HFF-Myc (cell line): Measurements from ENCODE around the gene OSCAR.
"Not testable (repeated sequence)": the region's sequence is repeated elsewhere in the genome, so short reads cannot be mapped to it uniquely, and the experiment has no call there.

Experiments
- DNase-seq: peaks from one replicate; pipeline ENCODE4 v3.0.0-alpha.2; 2011; ENCODE audit warnings: low read depth; ENCODE audit errors: extremely low read depth
- H3K4me3 ChIP-seq: replicated peaks from 2 replicates; pipeline ENCODE4 v1.5.1; 2011; ENCODE audit warnings: low read depth, mild to moderate bottlenecking, control low read depth, low read length
- TF ChIP-seq, protein P1 (sequence below): IDR thresholded peaks from 2 replicates; pipeline ENCODE4 v1.5.1; 2012; ENCODE audit warnings: mild to moderate bottlenecking, low read depth, low read length, control low read depth; ENCODE audit errors: missing control alignments

OSCAR gene

GRCh38 chr19:54102421-54103169, 2.0 kb upstream of the OSCAR start, which contains the start of gene NDUFA3:
NDUFA3 (plus strand) TSS chr19:54102855; CDS start chr19:54102879, 24 bp downstream.
- TF ChIP-seq, protein P1, sequence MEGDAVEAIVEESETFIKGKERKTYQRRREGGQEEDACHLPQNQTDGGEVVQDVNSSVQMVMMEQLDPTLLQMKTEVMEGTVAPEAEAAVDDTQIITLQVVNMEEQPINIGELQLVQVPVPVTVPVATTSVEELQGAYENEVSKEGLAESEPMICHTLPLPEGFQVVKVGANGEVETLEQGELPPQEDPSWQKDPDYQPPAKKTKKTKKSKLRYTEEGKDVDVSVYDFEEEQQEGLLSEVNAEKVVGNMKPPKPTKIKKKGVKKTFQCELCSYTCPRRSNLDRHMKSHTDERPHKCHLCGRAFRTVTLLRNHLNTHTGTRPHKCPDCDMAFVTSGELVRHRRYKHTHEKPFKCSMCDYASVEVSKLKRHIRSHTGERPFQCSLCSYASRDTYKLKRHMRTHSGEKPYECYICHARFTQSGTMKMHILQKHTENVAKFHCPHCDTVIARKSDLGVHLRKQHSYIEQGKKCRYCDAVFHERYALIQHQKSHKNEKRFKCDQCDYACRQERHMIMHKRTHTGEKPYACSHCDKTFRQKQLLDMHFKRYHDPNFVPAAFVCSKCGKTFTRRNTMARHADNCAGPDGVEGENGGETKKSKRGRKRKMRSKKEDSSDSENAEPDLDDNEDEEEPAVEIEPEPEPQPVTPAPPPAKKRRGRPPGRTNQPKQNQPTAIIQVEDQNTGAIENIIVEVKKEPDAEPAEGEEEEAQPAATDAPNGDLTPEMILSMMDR = no peak
- DNase-seq = peak; percentile 96
- H3K4me3 ChIP-seq = peak within 1 kb of the TSS; percentile 99

GRCh38 chr19:54099903-54100255, 724 bp downstream of the OSCAR start:
- not testable (repeated sequence) for H3K4me3 ChIP-seq

GRCh38 chr19:54099190-54099902, 1.3 kb downstream of the OSCAR start:
- H3K4me3 ChIP-seq = no peak overlapping the region
- no peak for DNase-seq
- TF ChIP-seq, protein P1 = no peak

More at GRCh38 chr19:54099903-54100255, 724 bp downstream of the OSCAR start:
- not testable (repeated sequence) for DNase-seq

DNA sequence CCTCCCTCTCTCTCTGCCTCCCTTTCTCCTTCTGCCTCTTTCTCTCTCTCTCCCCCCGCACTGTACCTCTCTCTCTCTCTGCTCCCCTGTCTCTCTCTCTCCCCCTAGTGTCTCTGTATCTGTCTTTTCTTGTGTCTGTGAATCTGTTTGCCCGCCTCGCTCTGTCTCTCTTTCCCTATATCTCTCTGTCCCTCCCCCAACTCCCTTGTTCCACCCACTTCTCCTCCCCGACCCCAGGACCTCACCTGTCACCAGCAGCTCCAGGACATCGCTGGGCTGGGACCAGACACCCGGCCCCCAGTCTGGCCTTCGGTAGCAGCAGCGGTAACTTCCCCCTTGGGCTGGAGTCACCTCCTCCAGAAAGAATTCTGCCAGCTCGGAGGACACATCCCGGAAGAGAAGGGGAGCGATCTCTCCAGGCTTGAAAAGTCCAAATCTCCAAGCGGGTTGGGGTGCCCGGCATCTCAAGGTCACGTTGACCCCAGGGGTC, 3.9 kb downstream of the OSCAR start:
- TF ChIP-seq, protein P1 = peak; percentile 46
- DNase-seq = no peak
- peak overlapping the region; percentile 28 for H3K4me3 ChIP-seq

- peak overlapping the region; percentile 26 for H3K4me3 ChIP-seq
- DNase-seq = not testable (repeated sequence)
Observed at GRCh38 chr19:54095859-54096616, 4.6 kb downstream of the OSCAR start.

DNA sequence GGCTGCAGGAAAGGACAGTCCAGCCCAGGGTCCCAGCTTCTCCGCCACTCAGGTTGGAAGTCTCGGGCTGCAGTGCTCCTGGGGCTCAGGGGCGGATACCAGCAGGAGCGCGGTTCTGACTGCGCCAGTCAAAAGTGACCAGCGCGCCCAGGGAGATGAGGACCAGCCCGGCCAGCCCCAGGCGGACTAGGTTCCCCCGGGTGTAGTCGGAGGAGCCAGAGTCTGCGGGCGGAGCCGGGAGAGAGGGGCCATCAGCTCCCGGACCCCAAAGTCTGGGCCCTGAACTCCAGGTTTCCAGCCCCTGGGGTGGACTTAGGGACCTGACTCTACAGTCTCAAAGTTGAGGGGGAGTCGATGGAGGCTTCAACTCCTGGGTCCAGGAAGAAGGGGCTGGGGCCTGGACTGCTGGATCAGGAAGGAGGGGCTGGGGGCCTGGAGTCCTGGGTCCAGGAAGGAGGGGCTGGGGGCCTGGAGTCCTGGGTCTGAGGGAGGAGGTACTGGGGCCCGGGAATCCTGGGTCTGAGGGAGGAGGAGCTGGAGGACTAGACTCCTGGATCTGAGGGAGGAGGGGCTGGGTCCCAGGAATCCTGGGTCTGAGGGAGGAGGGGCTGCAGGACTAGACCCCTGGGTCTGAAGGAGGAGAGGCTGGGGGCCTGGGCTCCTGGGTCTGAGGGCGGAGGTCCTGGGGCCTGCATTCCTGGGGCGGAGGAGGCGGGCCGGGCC, 5.3 kb downstream of the OSCAR start:
- TF ChIP-seq, protein P1 = no peak
- no peak for DNase-seq
- H3K4me3 ChIP-seq = peak overlapping the region; percentile 26

DNA sequence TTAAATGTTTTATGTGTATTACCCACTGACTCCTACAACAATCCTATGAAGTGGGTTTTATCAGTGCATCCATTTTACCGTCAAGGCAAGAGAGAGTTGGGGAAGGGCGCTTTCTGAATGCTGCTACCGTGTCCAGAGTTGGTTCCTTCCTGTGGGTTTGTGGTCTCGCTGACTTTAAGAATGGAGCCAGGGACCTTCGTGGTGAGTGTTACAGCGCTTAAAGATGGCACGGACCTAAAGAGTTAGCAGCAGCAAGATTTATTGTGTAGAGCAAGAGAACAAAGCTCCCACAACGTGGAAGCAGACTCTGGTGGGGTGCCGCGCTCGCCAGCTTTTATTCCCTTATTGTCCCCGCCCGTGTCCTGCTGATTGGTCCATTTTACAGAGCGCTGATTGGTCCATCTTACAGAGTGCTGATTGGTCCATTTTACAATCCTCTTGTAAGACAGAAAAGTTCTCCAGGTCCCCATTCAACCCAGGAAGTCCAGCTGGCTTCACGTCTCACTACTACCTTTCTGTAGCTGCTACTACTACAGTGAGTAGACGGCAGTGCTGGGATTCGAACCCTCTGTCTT, 6.1 kb downstream of the OSCAR start:
- H3K4me3 ChIP-seq = no peak overlapping the region
- TF ChIP-seq, protein P1 = no peak
- no peak for DNase-seq
